ENCODE measurements around the gene GTF3C5.
"Not testable (repeated sequence)": the region's sequence is repeated elsewhere in the genome, so short reads cannot be mapped to it uniquely, and the experiment has no call there.

The GTF3C5 gene

DNA sequence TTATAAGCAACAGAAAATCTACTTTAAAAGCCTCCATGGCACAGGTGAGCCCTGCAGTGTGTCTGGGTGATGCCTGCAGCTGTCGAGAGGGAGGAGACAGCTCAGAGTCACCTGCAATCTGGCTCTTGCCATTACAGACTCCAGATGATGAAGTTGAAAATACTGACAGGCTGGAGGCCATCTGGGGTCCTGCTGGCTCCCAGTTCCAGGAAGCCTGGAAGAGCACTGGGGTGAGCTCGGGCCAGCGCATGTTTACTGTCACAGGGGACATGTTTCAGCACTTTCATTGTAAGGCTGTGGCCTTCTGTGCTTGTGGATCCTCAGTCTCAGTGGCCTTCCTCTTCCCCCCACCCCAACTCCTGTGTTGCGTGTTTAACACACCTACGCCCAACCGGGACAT, 59.4 kb downstream of the GTF3C5 start:
- no peak for DNase-seq (ENCODE audit: low read depth in 2 of 2)

DNA sequence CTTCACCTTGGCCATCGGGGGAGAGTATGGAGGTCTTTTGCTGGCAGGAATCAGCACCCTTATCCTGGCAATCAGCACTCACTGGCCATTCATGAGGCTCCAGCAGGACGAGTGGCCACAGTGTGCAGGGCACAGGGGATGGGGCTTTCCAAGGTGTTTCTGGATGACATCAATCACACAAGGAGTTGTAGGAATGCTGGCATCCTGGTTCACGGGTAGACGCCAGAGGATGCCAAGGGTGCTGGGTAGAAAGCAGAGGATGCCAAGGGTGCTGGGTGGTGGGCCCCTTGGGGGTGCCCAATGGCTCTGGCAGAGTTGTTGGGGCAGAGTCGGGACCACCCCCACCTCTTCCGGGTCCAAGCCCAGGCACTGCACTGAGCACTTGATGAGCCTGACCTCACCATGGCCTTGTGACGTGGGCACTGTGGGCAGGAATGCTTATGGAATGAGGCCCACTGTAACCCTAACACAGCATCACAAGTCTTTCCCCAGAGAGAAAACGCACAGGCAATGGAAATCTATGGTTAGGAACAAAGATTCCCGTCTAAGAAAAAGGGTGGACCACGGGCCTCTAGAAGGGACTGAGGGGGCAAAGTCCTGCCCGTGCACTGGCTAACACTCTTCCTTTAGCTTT, 60.1 kb downstream of the GTF3C5 start:
- DNase-seq (ENCODE audit: low read depth in 2 of 2) = no peak

GRCh38 chr9:133094351-133094750, 63.6 kb downstream of the GTF3C5 start:
- DNase-seq (ENCODE audit: low read depth in 2 of 2) = not testable (repeated sequence)

DNA sequence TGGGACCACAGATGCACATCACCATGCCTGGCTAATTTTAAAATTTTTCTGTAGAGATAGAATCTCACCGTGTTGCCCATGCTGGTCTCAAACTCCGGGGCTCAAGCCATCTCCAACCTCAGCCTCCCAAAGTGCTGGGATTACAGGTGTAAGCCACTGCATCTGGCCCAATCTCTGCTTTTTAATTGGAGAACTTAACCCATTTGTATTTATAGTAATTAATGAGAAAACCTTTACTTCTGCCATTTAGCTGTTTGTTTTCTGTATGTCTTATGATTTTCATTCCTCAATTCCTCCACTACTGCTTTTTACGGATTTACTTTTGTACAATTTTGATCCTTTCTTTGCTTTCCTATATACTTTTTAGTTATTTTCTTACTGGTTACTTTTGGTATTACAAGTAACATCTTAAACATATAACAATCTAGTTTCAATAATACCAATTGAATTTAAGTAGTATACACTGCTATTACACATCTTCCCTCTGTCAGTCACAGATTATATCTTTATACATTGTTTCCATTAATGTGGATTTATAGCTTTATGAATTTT, 64.1 kb downstream of the GTF3C5 start:
- DNase-seq (ENCODE audit: low read depth in 2 of 2) = no peak

GRCh38 chr9:133098104-133098754, 67.4 kb downstream of the GTF3C5 start:
- no peak for DNase-seq (ENCODE audit: low read depth in 2 of 2)

- no peak for DNase-seq (ENCODE audit: low read depth in 2 of 2)
Measured at GRCh38 chr9:133098871-133099270, 68.1 kb downstream of the GTF3C5 start.

DNA sequence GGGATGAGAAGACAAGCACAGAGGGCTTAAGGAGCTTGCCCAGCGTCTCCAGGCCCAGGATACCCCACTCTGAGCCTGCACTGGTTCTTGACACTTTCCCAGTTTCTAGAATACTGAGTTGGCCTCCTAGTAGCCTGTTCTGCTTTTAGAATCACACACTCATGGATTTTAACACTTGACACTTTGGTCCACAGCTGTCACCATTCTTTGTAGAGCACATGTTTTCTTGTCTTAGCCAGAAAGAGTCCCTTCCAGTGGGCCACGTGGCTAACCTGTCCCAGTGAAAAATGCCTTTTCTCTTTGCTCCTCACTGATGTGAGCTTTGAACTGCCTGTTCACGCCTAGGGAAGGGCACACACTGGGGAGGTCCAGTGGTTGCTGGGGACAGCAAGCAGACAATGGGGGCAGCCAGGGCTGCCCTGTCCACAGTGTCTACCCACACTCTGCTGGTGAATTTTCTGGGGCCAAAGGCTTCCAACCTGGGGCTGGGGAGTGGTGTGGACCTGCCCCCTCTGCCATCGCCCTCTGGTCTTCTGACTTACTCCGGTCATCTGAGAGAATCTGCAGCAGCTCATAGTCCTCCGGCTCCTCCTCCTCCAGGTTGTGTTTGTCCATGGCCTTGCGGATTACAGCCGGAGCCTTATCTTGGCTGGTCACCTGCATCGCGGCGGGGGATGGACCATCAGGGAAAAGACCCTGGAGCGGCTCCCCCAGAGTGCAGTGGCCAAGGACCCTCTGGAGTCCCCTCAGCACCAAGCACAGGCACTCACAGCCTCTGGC, 69.1 kb downstream of the GTF3C5 start:
- DNase-seq (ENCODE audit: low read depth in 2 of 2) = no peak

DNA sequence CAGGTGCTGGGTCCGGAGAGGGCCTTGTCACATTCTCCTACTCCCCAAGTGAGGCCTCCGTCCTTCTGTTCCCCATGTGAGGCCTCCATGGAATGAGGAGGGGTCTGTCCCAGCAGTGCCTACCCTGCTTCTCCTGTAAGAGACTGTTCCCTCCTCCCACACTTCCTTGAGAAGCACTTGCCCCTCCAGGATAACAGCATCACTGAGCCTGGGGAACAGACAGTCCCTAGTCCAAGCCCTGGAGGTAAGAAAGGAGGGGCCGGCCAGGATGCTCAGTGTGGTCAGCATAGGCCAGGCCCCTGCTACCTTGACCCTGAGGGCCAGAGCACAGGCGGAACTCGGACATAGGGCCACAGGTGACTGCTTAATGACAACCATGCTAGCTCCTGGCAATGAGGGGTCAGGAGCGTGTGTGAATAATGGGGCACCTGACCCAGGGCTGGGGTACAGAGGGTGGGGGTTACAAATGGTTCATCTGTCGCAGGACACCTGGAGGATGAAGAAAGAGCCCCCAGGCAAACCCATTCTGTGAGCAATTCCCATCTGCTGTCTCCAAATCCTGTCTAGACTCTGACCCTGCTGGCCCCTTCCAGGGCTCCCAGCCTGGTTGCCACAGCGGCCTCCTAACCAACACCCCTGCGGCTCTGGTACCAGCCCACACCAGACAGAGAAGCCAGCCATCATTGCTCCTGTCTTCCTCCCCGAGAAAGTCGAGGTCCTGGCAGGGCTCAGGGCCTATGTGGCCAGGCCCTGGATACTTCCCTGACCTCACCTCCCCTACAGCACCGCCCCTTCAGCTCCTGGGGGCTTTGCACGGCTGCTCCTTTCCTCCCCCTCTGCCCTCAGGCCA, 69.9 kb downstream of the GTF3C5 start:
- no peak for DNase-seq (ENCODE audit: low read depth in 2 of 2)

DNA sequence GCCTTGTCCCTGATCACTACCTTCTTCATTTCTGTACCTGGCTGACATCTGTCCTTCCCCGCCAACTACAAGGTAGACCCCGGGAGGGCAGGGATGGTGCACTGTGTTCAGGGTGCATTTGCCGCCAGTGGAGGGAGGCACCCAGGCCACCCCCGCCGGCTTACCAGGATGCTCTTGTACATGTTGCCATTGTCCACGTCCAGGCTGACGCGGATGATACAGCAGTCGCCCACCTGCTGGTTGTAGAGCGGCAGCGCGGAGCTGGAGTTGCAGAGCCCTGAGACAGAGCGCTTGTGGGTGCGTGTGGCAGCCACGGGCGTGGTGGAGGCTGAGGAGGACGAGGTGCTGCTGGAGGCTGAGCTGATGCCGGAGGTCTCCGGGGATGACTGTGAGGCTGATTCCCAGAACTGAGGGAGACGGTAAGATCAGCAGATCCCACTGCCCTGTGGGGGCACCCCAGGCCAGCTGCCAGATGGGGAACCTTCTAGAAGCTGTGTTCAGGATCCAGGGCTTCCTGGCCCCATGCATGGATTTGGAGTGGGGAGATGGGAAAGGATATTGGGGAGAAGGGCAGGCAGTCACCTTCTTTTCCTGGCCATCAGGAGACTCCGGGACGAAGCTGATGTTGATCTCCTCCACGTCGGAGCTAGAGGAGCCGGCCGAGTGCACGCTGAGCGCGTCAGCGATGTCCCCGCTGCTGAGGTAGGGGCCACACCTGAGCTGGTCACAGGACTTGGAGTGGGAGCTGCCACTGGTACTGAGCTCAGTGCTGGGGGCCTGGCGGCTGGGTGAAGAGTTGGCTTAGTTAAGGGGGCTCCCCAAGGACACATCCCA, 70.8 kb downstream of the GTF3C5 start:
- DNase-seq (ENCODE audit: low read depth in 2 of 2) = no peak

- DNase-seq (ENCODE audit: low read depth in 2 of 2) = no peak
Measured at GRCh38 chr9:133102190-133103021, 71.6 kb downstream of the GTF3C5 start.

DNA sequence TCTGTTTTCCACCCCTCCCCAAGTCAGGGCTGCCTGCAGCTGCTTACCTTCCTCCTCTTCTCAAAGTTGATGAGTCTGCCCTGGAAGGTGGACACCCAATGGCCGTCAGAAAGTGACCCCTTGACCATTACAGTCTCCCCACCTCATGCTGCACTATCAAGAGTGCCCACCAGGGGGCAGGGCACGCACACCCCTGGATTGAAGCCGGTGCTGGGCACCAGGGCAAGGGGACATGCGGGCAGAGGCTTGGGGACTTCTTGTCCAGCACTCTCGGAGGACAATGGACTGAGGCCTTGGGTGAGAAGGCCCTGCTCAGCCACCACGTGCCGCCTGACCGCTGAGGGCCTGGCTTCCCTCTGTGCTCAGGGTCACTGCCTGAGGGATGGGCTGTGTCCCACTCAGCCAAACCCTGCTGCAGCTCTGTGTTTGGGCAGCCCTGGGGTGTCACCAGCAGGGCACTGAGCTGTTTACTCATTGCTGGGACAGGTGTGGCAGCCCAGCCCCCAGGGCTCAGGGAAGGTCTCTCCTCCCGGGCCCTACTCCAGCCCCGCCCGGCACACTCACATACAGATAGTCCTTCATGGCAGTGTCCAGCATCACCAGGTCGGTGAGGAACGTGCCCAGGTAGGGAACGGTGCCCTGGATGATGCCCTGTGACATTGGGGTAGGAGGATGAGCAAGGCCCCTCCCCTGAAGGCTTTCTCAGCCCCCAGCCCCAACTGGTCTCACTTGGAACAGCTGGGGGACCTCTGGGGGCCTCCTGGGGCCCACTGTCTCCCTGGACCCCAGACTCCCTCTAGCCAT, 72.6 kb downstream of the GTF3C5 start:
- DNase-seq (ENCODE audit: low read depth in 2 of 2) = no peak

DNA sequence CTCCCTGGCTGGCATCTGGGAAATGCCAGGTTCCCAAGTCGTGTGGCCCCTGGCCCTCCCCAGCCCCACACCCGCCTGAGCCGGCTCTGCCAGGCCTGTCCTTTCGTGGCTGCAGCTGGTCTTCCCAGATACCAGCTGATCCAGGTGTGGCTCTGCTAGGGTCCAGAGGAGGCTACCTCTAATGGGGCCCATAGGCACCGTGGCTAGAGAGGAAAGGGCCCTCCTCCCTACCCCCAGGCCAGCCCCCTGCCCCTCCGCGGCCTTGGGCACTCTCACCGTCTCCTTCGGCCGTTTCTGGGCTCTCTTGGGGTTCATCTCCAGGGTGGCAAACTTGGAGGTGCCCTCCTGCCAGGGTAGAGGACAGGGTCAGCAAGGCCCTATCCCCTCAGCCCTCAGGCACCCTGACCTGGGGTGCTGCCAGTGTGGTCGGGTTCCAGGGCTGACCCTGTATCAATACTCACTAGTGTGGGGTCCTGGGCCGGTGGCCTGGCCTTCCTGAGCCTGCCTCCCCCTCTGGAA, 73.2 kb downstream of the GTF3C5 start:
- no peak for DNase-seq (ENCODE audit: low read depth in 2 of 2)

DNA sequence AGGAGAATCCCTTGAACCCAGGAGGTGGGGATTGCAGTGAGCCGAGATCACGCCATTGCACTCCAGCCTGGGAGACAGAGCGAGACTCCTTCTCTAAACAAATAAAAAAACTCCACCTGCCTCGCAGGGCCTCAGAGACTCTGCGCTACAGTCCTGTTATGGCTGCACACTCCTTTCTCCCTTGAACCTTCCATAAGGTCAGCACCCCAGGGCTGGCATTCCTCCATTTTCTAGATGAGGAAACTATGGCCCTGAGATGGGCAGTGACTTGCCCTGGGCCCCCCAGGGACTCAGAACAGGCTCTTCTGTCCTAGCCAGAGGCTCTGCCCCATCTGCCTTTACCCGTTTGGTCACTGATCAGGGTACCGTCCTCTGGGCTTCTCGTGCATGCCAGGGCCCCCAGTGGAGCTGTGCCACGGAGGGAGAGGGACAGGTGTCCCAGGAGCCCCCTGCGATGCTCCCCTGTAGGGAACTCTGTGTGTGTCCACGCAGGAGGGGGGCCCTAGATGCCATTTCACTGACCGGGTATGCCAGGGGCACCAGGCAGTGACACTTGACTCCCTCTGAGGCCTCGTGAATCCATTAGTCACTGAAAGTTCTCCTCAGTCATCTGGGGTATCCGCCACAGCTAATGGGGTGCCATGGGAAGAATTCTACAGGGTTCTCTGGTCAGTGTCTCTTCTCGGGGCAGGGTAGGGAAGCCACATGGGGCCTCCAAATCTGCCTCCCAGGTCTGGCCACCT, 74.1 kb downstream of the GTF3C5 start:
- no peak for DNase-seq (ENCODE audit: low read depth in 2 of 2)

DNA sequence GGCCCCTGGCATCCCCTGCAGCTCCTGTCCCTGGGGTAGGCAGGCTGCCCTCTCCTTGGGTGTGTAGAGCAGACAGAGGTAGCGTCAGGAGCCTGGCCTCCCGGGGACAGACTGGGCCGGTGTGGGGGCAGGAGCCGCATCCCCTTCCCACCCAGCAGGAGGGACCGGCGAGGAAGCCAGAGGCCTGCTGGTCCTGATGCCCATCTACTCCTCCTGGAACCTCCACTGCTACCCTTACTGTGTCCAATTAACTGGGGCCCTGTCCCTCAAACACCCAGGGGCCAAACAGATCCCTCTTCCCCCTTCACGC, 74.6 kb downstream of the GTF3C5 start:
- DNase-seq (ENCODE audit: low read depth in 2 of 2) = no peak

DNA sequence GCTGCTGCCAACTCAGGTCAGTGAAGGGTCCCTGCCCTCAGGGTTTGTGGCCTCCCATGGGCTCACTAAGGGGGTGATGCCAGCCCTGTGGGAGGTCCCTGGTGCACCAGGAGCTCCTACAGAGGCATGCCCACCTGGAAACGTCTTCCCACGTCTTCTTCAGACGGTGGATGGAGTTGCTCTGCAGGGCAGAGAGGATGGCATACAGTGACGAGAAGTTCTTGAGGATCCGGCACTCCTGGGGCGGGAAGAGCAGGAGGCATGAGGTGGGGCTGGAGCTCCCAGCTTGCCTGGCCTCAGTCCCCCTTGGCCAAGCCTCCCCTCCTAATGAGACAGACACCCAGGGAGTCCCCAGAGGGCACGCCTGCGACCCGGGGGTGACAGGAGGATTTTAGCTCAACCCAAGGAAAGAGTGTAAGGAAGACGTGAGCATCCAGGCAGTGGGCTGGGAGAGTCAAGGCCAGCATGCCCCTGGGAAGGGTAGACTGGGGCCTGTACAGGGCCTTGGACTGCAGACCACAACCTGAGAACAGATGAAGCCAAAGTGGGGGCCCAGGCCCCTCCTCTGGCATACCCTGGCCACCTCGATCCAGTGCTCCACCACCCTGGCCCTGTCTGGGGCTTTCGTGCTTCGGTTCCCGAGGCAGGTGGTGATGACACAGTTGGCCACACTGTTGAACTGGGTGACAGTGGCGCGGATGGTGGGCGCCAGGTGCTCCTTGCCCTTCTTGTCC, 75.9 kb downstream of the GTF3C5 start:
- no peak for DNase-seq (ENCODE audit: low read depth in 2 of 2)

DNA sequence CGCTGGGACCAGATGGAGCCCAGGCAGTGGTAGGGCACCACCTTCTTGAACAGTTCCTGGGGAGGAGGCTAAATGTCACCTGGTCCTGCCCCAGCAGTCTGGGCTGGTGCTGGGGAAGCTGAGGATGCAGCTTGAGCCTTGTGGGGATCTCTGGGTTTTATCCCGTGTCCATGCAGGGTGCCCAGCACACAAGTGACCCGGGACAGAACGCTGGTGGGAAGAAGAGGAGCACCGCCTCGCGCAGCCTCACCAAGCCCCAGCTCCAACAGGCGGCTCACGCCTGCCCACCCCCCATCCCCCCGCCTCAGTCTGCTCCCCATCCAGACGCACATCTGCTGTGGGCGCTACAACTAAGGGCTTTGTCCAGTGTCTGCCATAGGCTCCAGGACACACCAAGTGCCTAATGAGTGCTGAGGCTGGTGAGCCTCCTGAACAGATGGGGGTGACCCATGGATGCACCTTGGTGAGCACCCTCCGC, 76.5 kb downstream of the GTF3C5 start:
- DNase-seq (ENCODE audit: low read depth in 2 of 2) = no peak

Data from fibroblast of skin of left biceps (primary cell).